B cell (primary cell): Measurements from ENCODE around the gene UBXN7.

ENCODE experiments used
- EZH2 ChIP-seq: IDR thresholded peaks from 2 replicates; pipeline ENCODE4 v1.6.1; 2012; ENCODE audit warnings: borderline replicate concordance, low read depth, mild to moderate bottlenecking, moderate library complexity, low read length; ENCODE audit not compliant: insufficient read depth, poor library complexity, severe bottlenecking
- TF ChIP-seq, protein P1 (sequence below): fragments of 200-600 bp; IDR thresholded peaks from one replicate; pipeline ENCODE4 v1.8.0; 2022; ENCODE audit warnings: antibody characterized with exemption, mild to moderate bottlenecking

- TF ChIP-seq, protein P1, sequence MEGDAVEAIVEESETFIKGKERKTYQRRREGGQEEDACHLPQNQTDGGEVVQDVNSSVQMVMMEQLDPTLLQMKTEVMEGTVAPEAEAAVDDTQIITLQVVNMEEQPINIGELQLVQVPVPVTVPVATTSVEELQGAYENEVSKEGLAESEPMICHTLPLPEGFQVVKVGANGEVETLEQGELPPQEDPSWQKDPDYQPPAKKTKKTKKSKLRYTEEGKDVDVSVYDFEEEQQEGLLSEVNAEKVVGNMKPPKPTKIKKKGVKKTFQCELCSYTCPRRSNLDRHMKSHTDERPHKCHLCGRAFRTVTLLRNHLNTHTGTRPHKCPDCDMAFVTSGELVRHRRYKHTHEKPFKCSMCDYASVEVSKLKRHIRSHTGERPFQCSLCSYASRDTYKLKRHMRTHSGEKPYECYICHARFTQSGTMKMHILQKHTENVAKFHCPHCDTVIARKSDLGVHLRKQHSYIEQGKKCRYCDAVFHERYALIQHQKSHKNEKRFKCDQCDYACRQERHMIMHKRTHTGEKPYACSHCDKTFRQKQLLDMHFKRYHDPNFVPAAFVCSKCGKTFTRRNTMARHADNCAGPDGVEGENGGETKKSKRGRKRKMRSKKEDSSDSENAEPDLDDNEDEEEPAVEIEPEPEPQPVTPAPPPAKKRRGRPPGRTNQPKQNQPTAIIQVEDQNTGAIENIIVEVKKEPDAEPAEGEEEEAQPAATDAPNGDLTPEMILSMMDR = no peak
- TF ChIP-seq EZH2 = no peak
Observed at GRCh38 chr3:196377321-196377720, 54.9 kb downstream of the UBXN7 start.
